Measurements from ENCODE around the gene ZNG1A.
"Not testable (repeated sequence)": the region's sequence is repeated elsewhere in the genome, so short reads cannot be mapped to it uniquely, and the experiment has no call there.

ZNG1A gene

GRCh38 chr9:217950-218349, 39.1 kb upstream of the ZNG1A start:
- no peak overlapping the region for H3K27ac ChIP-seq
- no peak for TF ChIP-seq CTCF (conservative IDR thresholded peaks at IDR 0.05)

- no peak overlapping the region for H3K27ac ChIP-seq
- no peak for TF ChIP-seq CTCF (conservative IDR thresholded peaks at IDR 0.05)
Measured at GRCh38 chr9:216866-217265, 38.0 kb upstream of the ZNG1A start.

GRCh38 chr9:215631-216155, 36.8 kb upstream of the ZNG1A start:
- TF ChIP-seq CTCF (conservative IDR thresholded peaks at IDR 0.05) = no peak
- no peak overlapping the region; the same call in 1 of the 2 replicates for H3K27ac ChIP-seq

- peak; percentile 70 for TF ChIP-seq CTCF (conservative IDR thresholded peaks at IDR 0.05)
- H3K27ac ChIP-seq = peak within 1 kb of the TSS; percentile 34; the same call in 1 of the 2 replicates
Measured at GRCh38 chr9:214648-215493, 36.0 kb upstream of the ZNG1A start, which contains the start of gene DOCK8. Gene DOCK8, plus strand, starts transcription at chr9:214865. Its CDS starts 112 bp downstream, at chr9:214977.

- no peak for TF ChIP-seq CTCF (conservative IDR thresholded peaks at IDR 0.05)
- H3K27ac ChIP-seq = peak overlapping the region; percentile 34; the same call in 1 of the 2 replicates
Measured at GRCh38 chr9:214351-214647, 35.4 kb upstream of the ZNG1A start.

- H3K27ac ChIP-seq = not testable (repeated sequence)
Measured at GRCh38 chr9:213901-214300, 35.0 kb upstream of the ZNG1A start.

- no peak overlapping the region for H3K27ac ChIP-seq
- no peak for TF ChIP-seq CTCF (conservative IDR thresholded peaks at IDR 0.05)
Measured at GRCh38 chr9:212297-212696, 33.4 kb upstream of the ZNG1A start.

GRCh38 chr9:211557-211956, 32.7 kb upstream of the ZNG1A start:
- TF ChIP-seq CTCF (conservative IDR thresholded peaks at IDR 0.05) = no peak
- no peak overlapping the region for H3K27ac ChIP-seq

Measured in VCaP (cell line).